ENCODE data around the gene NAT8. TPM values are rescaled to one million over a fixed set of nuclear protein-coding genes. Genes with fewer than 3 reads are reported as not detected.
"Not testable (repeated sequence)": the region's sequence is repeated elsewhere in the genome, so short reads cannot be mapped to it uniquely, and the experiment has no call there.

The NAT8 gene
- total RNA-seq, 1 experiment from 2014 or later: not detected

- Histone ChIP-seq H3K4me1 (ENCODE audit: control insufficient read depth, insufficient read depth, low read length) (no peaks in the 10 kb centered on the region), H3K4me3 (ENCODE audit: low read depth in 2 of 2, low read length in 2 of 2) (no peak overlapping the region), H3K9me3 (ENCODE audit: control insufficient read depth, insufficient read depth, low read depth, low read length) (no peaks in the 10 kb centered on the region), H3K36me3 (ENCODE audit: control insufficient read depth, insufficient read depth, low read length) (no peaks in the 10 kb centered on the region), H3K27ac (ENCODE audit: low read length) (no peak overlapping the region), H3K27me3 (ENCODE audit: control insufficient read depth, insufficient read depth, low read length) (no peaks in the 10 kb centered on the region)
- ChIA-PET POLR2A (no interaction called here), CTCF (no interaction called here)
- DNase-seq (ENCODE audit: low read depth, low spot score): no peak
- in situ Hi-C loops (cut with HindIII; ENCODE audit: low pct_unique_long_range_greater_than_20kb, low sequenced_read_pairs): no loop called here
- intact Hi-C loops (cut with micrococcal nuclease; ENCODE audit: unreplicated experiment): no loop called here
- TF ChIP-seq SIN3A (IDR thresholded peaks at IDR 0.05; ENCODE audit: borderline replicate concordance, insufficient read depth, low read depth, low read length) (no peak), TCF7L2 (IDR thresholded peaks at IDR 0.05; ENCODE audit: low read depth, low read length) (no peak), POLR2AphosphoS5 (IDR thresholded peaks at IDR 0.05; ENCODE audit: low read depth, low read length) (no peak)
- TF ChIP-seq, protein P1, sequence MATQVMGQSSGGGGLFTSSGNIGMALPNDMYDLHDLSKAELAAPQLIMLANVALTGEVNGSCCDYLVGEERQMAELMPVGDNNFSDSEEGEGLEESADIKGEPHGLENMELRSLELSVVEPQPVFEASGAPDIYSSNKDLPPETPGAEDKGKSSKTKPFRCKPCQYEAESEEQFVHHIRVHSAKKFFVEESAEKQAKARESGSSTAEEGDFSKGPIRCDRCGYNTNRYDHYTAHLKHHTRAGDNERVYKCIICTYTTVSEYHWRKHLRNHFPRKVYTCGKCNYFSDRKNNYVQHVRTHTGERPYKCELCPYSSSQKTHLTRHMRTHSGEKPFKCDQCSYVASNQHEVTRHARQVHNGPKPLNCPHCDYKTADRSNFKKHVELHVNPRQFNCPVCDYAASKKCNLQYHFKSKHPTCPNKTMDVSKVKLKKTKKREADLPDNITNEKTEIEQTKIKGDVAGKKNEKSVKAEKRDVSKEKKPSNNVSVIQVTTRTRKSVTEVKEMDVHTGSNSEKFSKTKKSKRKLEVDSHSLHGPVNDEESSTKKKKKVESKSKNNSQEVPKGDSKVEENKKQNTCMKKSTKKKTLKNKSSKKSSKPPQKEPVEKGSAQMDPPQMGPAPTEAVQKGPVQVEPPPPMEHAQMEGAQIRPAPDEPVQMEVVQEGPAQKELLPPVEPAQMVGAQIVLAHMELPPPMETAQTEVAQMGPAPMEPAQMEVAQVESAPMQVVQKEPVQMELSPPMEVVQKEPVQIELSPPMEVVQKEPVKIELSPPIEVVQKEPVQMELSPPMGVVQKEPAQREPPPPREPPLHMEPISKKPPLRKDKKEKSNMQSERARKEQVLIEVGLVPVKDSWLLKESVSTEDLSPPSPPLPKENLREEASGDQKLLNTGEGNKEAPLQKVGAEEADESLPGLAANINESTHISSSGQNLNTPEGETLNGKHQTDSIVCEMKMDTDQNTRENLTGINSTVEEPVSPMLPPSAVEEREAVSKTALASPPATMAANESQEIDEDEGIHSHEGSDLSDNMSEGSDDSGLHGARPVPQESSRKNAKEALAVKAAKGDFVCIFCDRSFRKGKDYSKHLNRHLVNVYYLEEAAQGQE (IDR thresholded peaks at IDR 0.05; ENCODE audit: insufficient read depth in 1 of 2, low read depth in 2 of 2, low read length in 1 of 2): no peak
- TF ChIP-seq, protein P2, sequence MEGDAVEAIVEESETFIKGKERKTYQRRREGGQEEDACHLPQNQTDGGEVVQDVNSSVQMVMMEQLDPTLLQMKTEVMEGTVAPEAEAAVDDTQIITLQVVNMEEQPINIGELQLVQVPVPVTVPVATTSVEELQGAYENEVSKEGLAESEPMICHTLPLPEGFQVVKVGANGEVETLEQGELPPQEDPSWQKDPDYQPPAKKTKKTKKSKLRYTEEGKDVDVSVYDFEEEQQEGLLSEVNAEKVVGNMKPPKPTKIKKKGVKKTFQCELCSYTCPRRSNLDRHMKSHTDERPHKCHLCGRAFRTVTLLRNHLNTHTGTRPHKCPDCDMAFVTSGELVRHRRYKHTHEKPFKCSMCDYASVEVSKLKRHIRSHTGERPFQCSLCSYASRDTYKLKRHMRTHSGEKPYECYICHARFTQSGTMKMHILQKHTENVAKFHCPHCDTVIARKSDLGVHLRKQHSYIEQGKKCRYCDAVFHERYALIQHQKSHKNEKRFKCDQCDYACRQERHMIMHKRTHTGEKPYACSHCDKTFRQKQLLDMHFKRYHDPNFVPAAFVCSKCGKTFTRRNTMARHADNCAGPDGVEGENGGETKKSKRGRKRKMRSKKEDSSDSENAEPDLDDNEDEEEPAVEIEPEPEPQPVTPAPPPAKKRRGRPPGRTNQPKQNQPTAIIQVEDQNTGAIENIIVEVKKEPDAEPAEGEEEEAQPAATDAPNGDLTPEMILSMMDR (IDR thresholded peaks at IDR 0.05): no peak
- no peak for ATAC-seq
- BruUV-seq (replicated peaks): no TSS peak
Measured at GRCh38 chr2:73638429-73638828, 3.8 kb downstream of the NAT8 start.

- H3K9me3 ChIP-seq (ENCODE audit: control insufficient read depth, insufficient read depth, low read depth, low read length); DNase-seq (ENCODE audit: low read depth, low spot score); CTCF ChIA-PET; POLR2A ChIA-PET; BruUV-seq (replicated peaks); H3K4me3 ChIP-seq (ENCODE audit: low read depth in 2 of 2, low read length in 2 of 2); H3K27me3 ChIP-seq (ENCODE audit: control insufficient read depth, insufficient read depth, low read length); ATAC-seq; H3K36me3 ChIP-seq (ENCODE audit: control insufficient read depth, insufficient read depth, low read length); H3K27ac ChIP-seq (ENCODE audit: low read length); intact Hi-C loops (cut with micrococcal nuclease; ENCODE audit: unreplicated experiment); H3K4me1 ChIP-seq (ENCODE audit: control insufficient read depth, insufficient read depth, low read length); in situ Hi-C loops (cut with HindIII; ENCODE audit: low pct_unique_long_range_greater_than_20kb, low sequenced_read_pairs): not testable (repeated sequence)
Measured at GRCh38 chr2:73636977-73637376, 5.2 kb downstream of the NAT8 start.

DNA sequence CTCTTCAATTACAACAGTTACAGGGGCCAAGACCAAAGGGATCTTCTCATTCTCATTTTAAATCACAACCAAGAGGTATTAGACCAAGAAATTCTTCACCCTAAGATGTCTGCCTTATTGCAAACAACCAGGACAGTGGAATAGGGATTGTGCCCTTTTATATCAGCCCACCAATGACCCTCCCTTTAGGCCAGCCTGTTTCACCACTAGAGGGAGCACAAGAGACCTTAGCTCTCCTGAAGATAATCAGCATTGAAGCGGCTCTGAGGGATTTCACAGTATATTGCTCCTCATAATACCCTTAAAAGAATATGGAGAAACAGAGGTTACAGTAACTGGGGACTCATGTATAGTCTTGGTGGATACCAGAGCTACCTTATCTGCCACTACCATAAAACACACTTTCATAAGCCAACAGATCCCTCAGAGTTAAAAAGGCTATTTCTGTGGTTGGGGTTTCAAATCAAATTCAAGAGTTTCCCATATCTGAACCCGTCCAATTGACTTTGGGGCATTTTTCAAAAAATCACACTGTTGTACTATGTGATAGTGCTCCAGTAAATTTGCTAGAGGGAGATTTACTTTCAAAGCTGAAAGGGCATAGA lies 11.5 kb downstream of the NAT8 start:
- H3K9me3 ChIP-seq (ENCODE audit: control insufficient read depth, insufficient read depth, low read depth, low read length); H3K4me3 ChIP-seq (ENCODE audit: low read depth in 2 of 2, low read length in 2 of 2); in situ Hi-C loops (cut with HindIII; ENCODE audit: low pct_unique_long_range_greater_than_20kb, low sequenced_read_pairs); intact Hi-C loops (cut with micrococcal nuclease; ENCODE audit: unreplicated experiment); H3K36me3 ChIP-seq (ENCODE audit: control insufficient read depth, insufficient read depth, low read length); BruUV-seq (replicated peaks); POLR2A ChIA-PET; DNase-seq (ENCODE audit: low read depth, low spot score); H3K27ac ChIP-seq (ENCODE audit: low read length); H3K4me1 ChIP-seq (ENCODE audit: control insufficient read depth, insufficient read depth, low read length); H3K27me3 ChIP-seq (ENCODE audit: control insufficient read depth, insufficient read depth, low read length); CTCF ChIA-PET: not testable (repeated sequence)
- TF ChIP-seq, protein P2 (IDR thresholded peaks at IDR 0.05): peak; percentile 63
- ATAC-seq: peak; percentile 97

GRCh38 chr2:73628493-73628892 lies 13.7 kb downstream of the NAT8 start:
- H3K36me3 ChIP-seq (ENCODE audit: control insufficient read depth, insufficient read depth, low read length); H3K9me3 ChIP-seq (ENCODE audit: control insufficient read depth, insufficient read depth, low read depth, low read length); H3K27me3 ChIP-seq (ENCODE audit: control insufficient read depth, insufficient read depth, low read length); POLR2A ChIA-PET; ATAC-seq; H3K4me1 ChIP-seq (ENCODE audit: control insufficient read depth, insufficient read depth, low read length); H3K27ac ChIP-seq (ENCODE audit: low read length); H3K4me3 ChIP-seq (ENCODE audit: low read depth in 2 of 2, low read length in 2 of 2); intact Hi-C loops (cut with micrococcal nuclease; ENCODE audit: unreplicated experiment); CTCF ChIA-PET; DNase-seq (ENCODE audit: low read depth, low spot score); in situ Hi-C loops (cut with HindIII; ENCODE audit: low pct_unique_long_range_greater_than_20kb, low sequenced_read_pairs); BruUV-seq (replicated peaks): not testable (repeated sequence)

- H3K4me3 ChIP-seq (ENCODE audit: low read depth in 2 of 2, low read length in 2 of 2); CTCF ChIA-PET; ATAC-seq; DNase-seq (ENCODE audit: low read depth, low spot score); intact Hi-C loops (cut with micrococcal nuclease; ENCODE audit: unreplicated experiment); H3K27me3 ChIP-seq (ENCODE audit: control insufficient read depth, insufficient read depth, low read length); POLR2A ChIA-PET; H3K9me3 ChIP-seq (ENCODE audit: control insufficient read depth, insufficient read depth, low read depth, low read length); in situ Hi-C loops (cut with HindIII; ENCODE audit: low pct_unique_long_range_greater_than_20kb, low sequenced_read_pairs); H3K4me1 ChIP-seq (ENCODE audit: control insufficient read depth, insufficient read depth, low read length); H3K27ac ChIP-seq (ENCODE audit: low read length); H3K36me3 ChIP-seq (ENCODE audit: control insufficient read depth, insufficient read depth, low read length); BruUV-seq (replicated peaks): not testable (repeated sequence)
Measured at GRCh38 chr2:73626237-73626636, 16.0 kb downstream of the NAT8 start.
